Psoas muscle (tissue), 8 donors: ENCODE data around the gene DOK6. TPM values are rescaled to one million over a fixed set of nuclear protein-coding genes. Genes with fewer than 3 reads are reported as not detected.
"Not testable (repeated sequence)": the region's sequence is repeated elsewhere in the genome, so short reads cannot be mapped to it uniquely, and the experiment has no call there.

Source experiments
- ATAC-seq, 4 donors: fragments of 200-7000 bp; cut with Tn5 transposase; one replicate each; pipeline ENCODE4 v1.9.1; 2020; ENCODE audit warnings: moderate library complexity in 3 of 4, mild to moderate bottlenecking in 2 of 4
- DNase-seq, 2 donors: peaks; one replicate each; pipeline ENCODE4 v3.0.0-alpha.2; 2020
- H3K27ac ChIP-seq: fragments of 200-600 bp; one replicate; pipeline ENCODE4 v1.8.0; 2022
- H3K27me3 ChIP-seq, 3 donors: fragments of 200-600 bp in 1 of 3; one replicate each; pipeline versions ENCODE4 v1.6.1 to v1.8.0; 2013 to 2022; ENCODE audit warnings: low read length in 2 of 3, mild to moderate bottlenecking in 2 of 3, moderate library complexity in 1 of 3; ENCODE audit not compliant: insufficient read depth in 3 of 3
- H3K36me3 ChIP-seq, 2 donors: fragments of 200-600 bp in 1 of 2; one replicate each; pipeline versions ENCODE4 v1.6.1 to v1.8.0; 2013 to 2022; ENCODE audit warnings: low read depth in 1 of 2, mild to moderate bottlenecking in 1 of 2, moderate library complexity in 1 of 2; ENCODE audit not compliant: insufficient read depth in 1 of 2
- H3K4me1 ChIP-seq: fragments of 200-600 bp; one replicate; pipeline ENCODE4 v1.8.0; 2022
- H3K4me3 ChIP-seq: fragments of 200-600 bp; one replicate; pipeline ENCODE4 v1.8.0; 2022; ENCODE audit warnings: mild to moderate bottlenecking
- H3K9me3 ChIP-seq: fragments of 200-600 bp; one replicate; pipeline ENCODE4 v1.8.0; 2022
- CTCF ChIP-seq: fragments of 200-600 bp; IDR thresholded peaks from one replicate; pipeline ENCODE4 v1.8.0; 2022; ENCODE audit warnings: antibody characterized with exemption
- WGBS, 3 donors: extraction: QIAGEN DNeasy Blood & Tissue Kit; methylation state at CpG; one replicate each; pipeline versions ENCODE4 v1.1.6 to v1.1.7; 2013; 5-methylcytosine and 5-hydroxymethylcytosine counted together
- intact Hi-C, 2 donors: fragments of 100-400 bp; cut with DNase I; formaldehyde crosslinking; loops; one replicate each; pipeline versions ENCODE4 v1.11.0 to v1.14.2; 2022
- polyA plus RNA-seq, 3 donors: library from polyadenylated mRNA; stranded (reverse); fragments of 200-250 nt; gene quantifications; one replicate each; pipeline ENCODE4 v1.2.3, GENCODE V29; 2013
- total RNA-seq, 4 donors: library from RNA; stranded (reverse); fragmentation: NEBNext Ultra II Directional in 2 of 4; extraction: Animal tissue kit (Norgen Biotek cat#: 25700) in 2 of 4; gene quantifications; one replicate each; pipeline versions ENCODE4 v1.2.1 to v1.2.4, GENCODE V29; 2021 to 2023
- donor health status: healthy with polysubstance abuse.
- donor health status: DM: no; HTN: no; CAD: no; lungs with moderate emphysema.
- donor health status: Bipolar disorder and iron deficiency.
- donor health status: healthy.
- donor health status: DM: yes; HTN: yes; CAD: no.
- donor health status: DM: no; HTN: no; CAD: no.
- donor health status: DM: no; HTN: no; CAD: no.
- donor health status: DM: yes; HTN: yes; CAD: no.

Gene DOK6
- total and polyA plus RNA-seq, 7 donors, result 0.05 to 0.97 (median 0.18) TPM

- intact Hi-C loops, result no loop called here
These were observed 258.0 kb downstream of the DOK6 start for GRCh38 chr18:69658685-69659084.

GRCh38 chr18:69659142-69659651 is 258.5 kb downstream of the DOK6 start:
- ATAC-seq (no peak), DNase-seq (no peak)
- Histone ChIP-seq H3K4me3 (no peak overlapping the region), H3K36me3 (no peaks in the 10 kb centered on the region), H3K27me3 (no peaks in the 10 kb centered on the region), H3K4me1 (no peaks in the 10 kb centered on the region), H3K9me3 (no peaks in the 10 kb centered on the region), H3K27ac (no peak overlapping the region)
- WGBS, 3 donors, result 12 to 16% (median 16%) methylated on average over 6 of the region's 6 CpGs
- no peak for TF ChIP-seq CTCF
- intact Hi-C loops, result no loop called here

More at GRCh38 chr18:69658685-69659084, 258.0 kb downstream of the DOK6 start:
- Histone ChIP-seq H3K9me3 (no peaks in the 10 kb centered on the region), H3K27ac (no peak overlapping the region), H3K4me3 (no peak overlapping the region), H3K4me1 (no peaks in the 10 kb centered on the region), H3K36me3 (no peaks in the 10 kb centered on the region), H3K27me3 (no peaks in the 10 kb centered on the region)
- 60 to 88% (median 83%) methylated on average over 2 of the region's 2 CpGs for WGBS, 3 donors
- TF ChIP-seq CTCF, result no peak
- ATAC-seq, result no peak
- no peak for DNase-seq

GRCh38 chr18:69662090-69662489 is 261.4 kb downstream of the DOK6 start:
- H3K27ac ChIP-seq, H3K27me3 ChIP-seq, ATAC-seq, intact Hi-C loops, H3K36me3 ChIP-seq, H3K4me3 ChIP-seq, H3K4me1 ChIP-seq, H3K9me3 ChIP-seq, DNase-seq: not testable (repeated sequence)
- 82 to 84% (median 83%) methylated on average over 5 of the region's 5 CpGs for WGBS, 3 donors

- ATAC-seq, result no peak
- no peak for TF ChIP-seq CTCF
- Histone ChIP-seq H3K4me1 (no peaks in the 10 kb centered on the region), H3K27ac (no peak overlapping the region), H3K27me3 (peaks cover 0 to 2% (median 0%) of the 10 kb centered on the region in 3 donors), H3K4me3 (no peak overlapping the region), H3K36me3 (no peaks in the 10 kb centered on the region), H3K9me3 (no peaks in the 10 kb centered on the region)
- DNase-seq, result no peak
- WGBS, 3 donors, result 57 to 71% (median 57%) methylated on average over 3 of the region's 3 CpGs
- intact Hi-C loops, result no loop called here
These were observed 263.7 kb downstream of the DOK6 start for GRCh38 chr18:69664399-69664798.

GRCh38 chr18:69674292-69674877 is 273.7 kb downstream of the DOK6 start:
- no peaks in the 10 kb centered on the region for H3K9me3 ChIP-seq
- WGBS, 3 donors, result 30 to 37% (median 37%) methylated on average over 2 of the region's 2 CpGs
- H3K36me3 ChIP-seq, result no peaks in the 10 kb centered on the region
- H3K4me3 ChIP-seq, result no peak overlapping the region
- ATAC-seq (no peak), DNase-seq (no peak)
- peaks cover 0 to 4% (median 0%) of the 10 kb centered on the region in 3 donors for H3K27me3 ChIP-seq
- intact Hi-C loops, result no loop called here
- no peaks in the 10 kb centered on the region for H3K4me1 ChIP-seq
- no peak overlapping the region for H3K27ac ChIP-seq
- no peak for TF ChIP-seq CTCF
